ENCODE data around the gene RUNX2. TPM values are rescaled to one million over a fixed set of nuclear protein-coding genes. Genes with fewer than 3 reads are reported as not detected.

RUNX2 gene
- total and polyA plus RNA-seq, 4 donors = 0.09 to 1.5 (median 0.75) TPM

DNA sequence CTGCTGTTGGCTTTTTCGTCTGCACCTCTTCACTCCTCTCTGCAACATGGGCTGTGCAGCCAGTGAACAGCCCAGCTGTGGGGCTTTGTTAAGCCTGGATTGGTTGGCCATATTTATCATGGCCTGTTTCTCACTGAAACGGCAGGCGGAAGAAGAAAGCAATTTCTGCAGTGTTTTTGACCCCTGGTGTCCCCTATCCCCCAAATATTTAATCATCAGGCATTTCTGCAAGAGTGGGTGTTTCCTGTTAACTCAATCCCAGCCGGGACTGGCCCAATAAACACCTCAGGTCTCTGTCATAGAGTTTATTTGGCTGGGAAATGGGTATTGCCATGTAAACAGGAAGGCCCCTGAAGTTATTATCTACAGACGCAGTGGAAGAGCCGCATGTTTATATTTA, 224.4 kb downstream of the RUNX2 start:
- Histone ChIP-seq H3K4me1 (ENCODE audit: control insufficient read depth in 4 of 4, insufficient read depth in 4 of 4, low read length in 3 of 4) (peaks cover 0 to 8% (median 3%) of the 10 kb centered on the region in 4 donors), H3K9ac (ENCODE audit: low read depth in 1 of 2, low read length in 2 of 2) (no peak overlapping the region), H3K27me3 (ENCODE audit: control insufficient read depth in 4 of 4, insufficient read depth in 4 of 4, low read length in 3 of 4) (no peaks in the 10 kb centered on the region), H3K27ac (ENCODE audit: low read depth in 1 of 2, low read length in 2 of 2) (no peak overlapping the region), H3K4me3 (ENCODE audit: low read depth in 1 of 3, low read length in 3 of 3) (no peak overlapping the region), H3K9me3 (ENCODE audit: control insufficient read depth in 4 of 4, low read length in 3 of 4) (no peaks in the 10 kb centered on the region), H3K36me3 (ENCODE audit: control insufficient read depth in 4 of 4, insufficient read depth in 3 of 4, low read depth in 1 of 4, low read length in 3 of 4) (no peaks in the 10 kb centered on the region)
- TF ChIP-seq, protein P1, sequence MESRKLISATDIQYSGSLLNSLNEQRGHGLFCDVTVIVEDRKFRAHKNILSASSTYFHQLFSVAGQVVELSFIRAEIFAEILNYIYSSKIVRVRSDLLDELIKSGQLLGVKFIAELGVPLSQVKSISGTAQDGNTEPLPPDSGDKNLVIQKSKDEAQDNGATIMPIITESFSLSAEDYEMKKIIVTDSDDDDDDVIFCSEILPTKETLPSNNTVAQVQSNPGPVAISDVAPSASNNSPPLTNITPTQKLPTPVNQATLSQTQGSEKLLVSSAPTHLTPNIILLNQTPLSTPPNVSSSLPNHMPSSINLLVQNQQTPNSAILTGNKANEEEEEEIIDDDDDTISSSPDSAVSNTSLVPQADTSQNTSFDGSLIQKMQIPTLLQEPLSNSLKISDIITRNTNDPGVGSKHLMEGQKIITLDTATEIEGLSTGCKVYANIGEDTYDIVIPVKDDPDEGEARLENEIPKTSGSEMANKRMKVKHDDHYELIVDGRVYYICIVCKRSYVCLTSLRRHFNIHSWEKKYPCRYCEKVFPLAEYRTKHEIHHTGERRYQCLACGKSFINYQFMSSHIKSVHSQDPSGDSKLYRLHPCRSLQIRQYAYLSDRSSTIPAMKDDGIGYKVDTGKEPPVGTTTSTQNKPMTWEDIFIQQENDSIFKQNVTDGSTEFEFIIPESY (IDR thresholded peaks at IDR 0.05) = no peak
- no peak for TF ChIP-seq GABPA (IDR thresholded peaks at IDR 0.05 in 1 of 2, conservative IDR thresholded peaks at IDR 0.05 in 1 of 2)
- TF ChIP-seq, protein P2, sequence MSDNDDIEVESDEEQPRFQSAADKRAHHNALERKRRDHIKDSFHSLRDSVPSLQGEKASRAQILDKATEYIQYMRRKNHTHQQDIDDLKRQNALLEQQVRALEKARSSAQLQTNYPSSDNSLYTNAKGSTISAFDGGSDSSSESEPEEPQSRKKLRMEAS (IDR thresholded peaks at IDR 0.05) = no peak
- DNase-seq (ENCODE audit: low spot score) = no peak
- whole genome bisulfite sequencing = 82% methylated on average over 6 of the region's 6 CpGs

DNA sequence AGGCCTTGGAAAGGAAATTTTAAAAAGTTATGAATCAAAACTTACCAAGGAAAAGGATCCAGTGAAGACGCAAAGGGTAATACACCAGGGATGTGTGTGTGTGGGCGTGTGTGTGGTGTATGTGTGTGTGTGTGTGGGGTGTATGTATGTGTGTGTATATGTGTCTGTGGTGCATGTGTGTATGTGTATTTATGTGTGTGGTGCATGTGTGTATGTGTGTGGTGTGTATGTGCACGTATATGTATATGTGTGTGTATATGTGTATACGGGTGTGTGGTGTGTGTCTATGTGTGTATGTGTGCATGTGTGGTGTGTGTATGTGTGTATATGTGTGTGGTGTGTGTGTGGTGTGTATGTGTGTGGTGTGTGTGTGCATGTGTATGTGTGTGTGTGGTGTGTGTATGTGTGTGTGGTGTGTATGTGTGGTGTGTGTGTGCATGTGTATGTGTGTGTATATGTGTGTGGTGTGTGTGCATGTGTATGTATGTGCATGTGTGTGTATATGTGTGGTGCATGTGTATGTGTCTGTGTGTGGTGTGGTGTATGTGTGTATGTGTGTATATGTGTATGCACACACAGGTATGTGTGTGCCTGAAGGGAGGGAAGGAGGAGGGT, 225.7 kb downstream of the RUNX2 start:
- H3K27ac ChIP-seq (ENCODE audit: low read depth in 1 of 2, low read length in 2 of 2) = no peak overlapping the region
- 71% methylated on average over 4 of the region's 4 CpGs for WGBS
- H3K36me3 ChIP-seq (ENCODE audit: control insufficient read depth in 4 of 4, insufficient read depth in 3 of 4, low read depth in 1 of 4, low read length in 3 of 4) = no peaks in the 10 kb centered on the region
- H3K27me3 ChIP-seq (ENCODE audit: control insufficient read depth in 4 of 4, insufficient read depth in 4 of 4, low read length in 3 of 4) = no peaks in the 10 kb centered on the region
- no peak overlapping the region for H3K4me3 ChIP-seq (ENCODE audit: low read depth in 1 of 3, low read length in 3 of 3)
- TF ChIP-seq, protein P3, sequence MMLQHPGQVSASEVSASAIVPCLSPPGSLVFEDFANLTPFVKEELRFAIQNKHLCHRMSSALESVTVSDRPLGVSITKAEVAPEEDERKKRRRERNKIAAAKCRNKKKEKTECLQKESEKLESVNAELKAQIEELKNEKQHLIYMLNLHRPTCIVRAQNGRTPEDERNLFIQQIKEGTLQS (IDR thresholded peaks at IDR 0.05) = no peak
- H3K4me1 ChIP-seq (ENCODE audit: control insufficient read depth in 4 of 4, insufficient read depth in 4 of 4, low read length in 3 of 4) = peaks cover 0 to 4% (median 2%) of the 10 kb centered on the region in 4 donors
- H3K9ac ChIP-seq (ENCODE audit: low read depth in 1 of 2, low read length in 2 of 2) = no peak overlapping the region
- no peaks in the 10 kb centered on the region for H3K9me3 ChIP-seq (ENCODE audit: control insufficient read depth in 4 of 4, low read length in 3 of 4)
- DNase-seq (ENCODE audit: low spot score) = no peak

DNA sequence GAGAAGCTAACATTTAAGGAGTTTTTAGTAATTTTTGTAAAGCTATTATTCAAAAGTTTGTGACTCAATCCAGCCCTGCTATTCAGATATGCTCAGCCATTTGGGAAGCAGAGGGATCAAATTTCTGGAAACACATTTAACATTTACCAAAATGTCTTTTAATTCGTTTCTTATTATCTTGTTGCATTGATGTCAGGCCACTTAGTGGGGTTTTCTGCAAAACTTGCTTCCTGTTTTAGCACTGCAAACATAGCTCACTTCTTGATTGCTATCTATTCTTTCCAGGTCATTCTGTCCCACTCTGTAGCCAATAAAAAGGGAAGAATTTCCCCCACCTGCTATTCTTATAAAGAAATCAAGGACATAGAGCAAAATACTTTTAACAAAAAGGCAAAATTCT, 226.5 kb downstream of the RUNX2 start:
- WGBS = 0% methylated on average over 1 of the region's 1 CpG
- DNase-seq (ENCODE audit: low spot score) = no peak
- no peaks in the 10 kb centered on the region for H3K4me1 ChIP-seq (ENCODE audit: control insufficient read depth in 4 of 4, insufficient read depth in 4 of 4, low read length in 3 of 4)
- TF ChIP-seq FOXA1 (IDR thresholded peaks at IDR 0.05) (no peak), SP1 (IDR thresholded peaks at IDR 0.05) (no peak), TAF1 (conservative IDR thresholded peaks at IDR 0.05) (no peak), HNF4A (conservative IDR thresholded peaks at IDR 0.05) (no peak), HNF4G (IDR thresholded peaks at IDR 0.05) (no peak)
- TF ChIP-seq, protein P1 (IDR thresholded peaks at IDR 0.05) = no peak
- TF ChIP-seq, protein P2 (IDR thresholded peaks at IDR 0.05) = no peak
- H3K27ac ChIP-seq (ENCODE audit: low read depth in 1 of 2, low read length in 2 of 2) = no peak overlapping the region
- H3K9ac ChIP-seq (ENCODE audit: low read depth in 1 of 2, low read length in 2 of 2) = no peak overlapping the region
- H3K4me3 ChIP-seq (ENCODE audit: low read depth in 1 of 3, low read length in 3 of 3) = no peak overlapping the region
- no peaks in the 10 kb centered on the region for H3K27me3 ChIP-seq (ENCODE audit: control insufficient read depth in 4 of 4, insufficient read depth in 4 of 4, low read length in 3 of 4)
- H3K36me3 ChIP-seq (ENCODE audit: control insufficient read depth in 4 of 4, insufficient read depth in 3 of 4, low read depth in 1 of 4, low read length in 3 of 4) = no peaks in the 10 kb centered on the region
- H3K9me3 ChIP-seq (ENCODE audit: control insufficient read depth in 4 of 4, low read length in 3 of 4) = no peaks in the 10 kb centered on the region

All from liver (tissue), 9 donors.